IPS-15b (cell line): Measurements from ENCODE around the gene EPB41L5.
"Not testable (repeated sequence)": the region's sequence is repeated elsewhere in the genome, so short reads cannot be mapped to it uniquely, and the experiment has no call there.

Experiments
- H3K27me3 ChIP-seq: one replicate; pipeline ENCODE4 v1.6.1; 2013; ENCODE audit warnings: low read length; ENCODE audit not compliant: control insufficient read depth, insufficient read depth
- H3K36me3 ChIP-seq: one replicate; pipeline ENCODE4 v1.6.1; 2013; ENCODE audit warnings: low read length; ENCODE audit not compliant: control insufficient read depth, insufficient read depth
- H3K4me1 ChIP-seq: one replicate; pipeline ENCODE4 v1.6.1; 2013; ENCODE audit warnings: mild to moderate bottlenecking, low read length; ENCODE audit not compliant: control insufficient read depth, insufficient read depth
- H3K4me3 ChIP-seq: one replicate; pipeline ENCODE4 v1.5.1; 2013; ENCODE audit warnings: low read depth, low read length
- H3K9ac ChIP-seq: one replicate; pipeline ENCODE4 v1.6.1; 2013; ENCODE audit warnings: low read depth, mild to moderate bottlenecking, low read length
- H3K9me3 ChIP-seq: one replicate; pipeline ENCODE4 v1.6.1; 2013; ENCODE audit warnings: mild to moderate bottlenecking, low read length; ENCODE audit not compliant: control insufficient read depth, insufficient read depth

Gene EPB41L5

DNA sequence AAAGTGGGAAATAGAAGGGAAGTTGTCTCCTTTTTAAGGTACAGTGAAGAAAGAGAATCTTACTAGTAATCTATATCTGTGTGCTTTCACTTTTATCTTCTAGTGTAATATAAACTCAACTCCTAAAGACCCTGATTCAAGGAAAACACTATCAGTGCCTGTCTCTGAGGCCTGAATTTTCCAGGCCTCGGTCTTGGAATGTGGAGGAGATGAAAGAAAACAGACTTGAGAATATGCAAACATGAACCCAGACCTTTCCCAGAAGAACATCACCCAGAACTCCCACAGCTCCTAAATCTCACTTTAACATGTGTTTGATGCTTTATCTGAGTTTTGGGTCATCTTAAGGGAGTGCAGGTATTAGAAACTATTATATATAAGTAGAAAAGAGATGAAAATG is 51.8 kb downstream of the EPB41L5 start:
- H3K27me3 ChIP-seq: no peaks in the 10 kb centered on the region
- H3K4me3 ChIP-seq: no peak overlapping the region
- no peak overlapping the region for H3K9ac ChIP-seq
- H3K4me1 ChIP-seq: no peaks in the 10 kb centered on the region
- H3K36me3 ChIP-seq: no peaks in the 10 kb centered on the region
- no peaks in the 10 kb centered on the region for H3K9me3 ChIP-seq

DNA sequence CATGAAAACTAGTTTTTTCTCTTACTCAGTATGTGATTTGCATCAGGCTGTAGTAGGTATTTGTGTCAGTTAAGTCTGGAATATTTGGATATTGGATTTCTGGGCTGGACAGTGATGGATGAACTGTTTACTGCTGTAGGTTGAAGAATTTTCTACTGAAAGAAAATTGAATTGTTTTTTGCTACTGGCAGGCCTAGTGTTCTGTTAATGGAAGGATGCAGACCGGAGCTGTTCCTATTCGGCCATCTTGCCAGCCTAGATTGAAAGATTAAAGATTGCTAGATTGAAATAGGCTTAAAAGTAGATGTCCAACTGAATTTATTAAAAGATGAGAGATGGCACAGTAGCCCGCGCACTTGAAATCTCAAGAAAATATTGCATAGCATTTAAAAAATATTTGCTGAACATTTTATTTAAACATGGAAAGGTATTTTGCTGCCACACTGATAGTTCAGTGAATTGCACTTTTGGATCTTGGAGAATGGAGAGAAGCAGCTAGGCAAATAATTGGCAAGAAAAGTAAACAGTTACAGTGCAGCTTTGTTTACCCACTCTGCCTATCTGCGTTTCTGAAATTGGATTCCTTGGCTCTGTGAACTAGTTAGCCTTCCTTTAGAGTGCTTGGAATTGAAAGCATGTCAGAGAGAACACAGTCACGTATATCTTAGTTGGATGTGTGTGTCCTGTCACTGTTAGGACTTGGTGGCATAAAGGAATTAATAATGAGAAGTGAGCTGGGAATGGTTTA is 54.1 kb downstream of the EPB41L5 start:
- no peaks in the 10 kb centered on the region for H3K4me1 ChIP-seq
- H3K9me3 ChIP-seq: no peaks in the 10 kb centered on the region
- no peaks in the 10 kb centered on the region for H3K36me3 ChIP-seq
- H3K9ac ChIP-seq: no peak overlapping the region
- H3K27me3 ChIP-seq: no peaks in the 10 kb centered on the region
- no peak overlapping the region for H3K4me3 ChIP-seq

DNA sequence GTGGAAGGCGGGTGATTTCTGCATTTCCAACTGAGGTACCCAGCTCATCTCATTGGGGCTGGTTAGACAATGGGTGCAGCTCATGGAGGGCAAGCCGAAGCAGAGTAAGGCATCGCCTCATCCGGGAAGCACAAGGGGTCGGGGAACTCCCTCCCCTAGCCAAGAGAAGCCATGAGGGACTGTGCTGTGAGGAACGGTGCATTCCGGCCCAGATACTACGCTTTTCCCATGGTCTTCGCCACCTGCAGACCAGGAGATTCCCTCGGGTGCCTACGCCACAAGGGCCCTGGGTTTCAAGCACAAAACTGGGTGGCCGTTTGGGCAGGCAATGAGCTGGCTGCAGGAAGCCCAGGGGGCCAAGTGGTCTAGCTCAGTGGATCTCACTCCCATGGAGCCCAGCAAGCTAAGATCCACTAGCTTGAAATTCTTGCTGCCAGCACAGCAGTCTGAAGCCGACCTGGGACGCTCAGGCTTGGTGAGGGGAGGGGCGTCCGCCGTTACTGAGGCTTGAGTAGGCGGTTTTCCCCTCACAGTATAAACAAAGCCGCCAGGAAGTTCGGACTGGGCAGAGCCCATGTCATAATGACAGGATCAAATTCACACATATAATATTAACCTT is 55.3 kb downstream of the EPB41L5 start:
- H3K9ac ChIP-seq, H3K36me3 ChIP-seq, H3K4me3 ChIP-seq, H3K27me3 ChIP-seq, H3K4me1 ChIP-seq, H3K9me3 ChIP-seq: not testable (repeated sequence)

DNA sequence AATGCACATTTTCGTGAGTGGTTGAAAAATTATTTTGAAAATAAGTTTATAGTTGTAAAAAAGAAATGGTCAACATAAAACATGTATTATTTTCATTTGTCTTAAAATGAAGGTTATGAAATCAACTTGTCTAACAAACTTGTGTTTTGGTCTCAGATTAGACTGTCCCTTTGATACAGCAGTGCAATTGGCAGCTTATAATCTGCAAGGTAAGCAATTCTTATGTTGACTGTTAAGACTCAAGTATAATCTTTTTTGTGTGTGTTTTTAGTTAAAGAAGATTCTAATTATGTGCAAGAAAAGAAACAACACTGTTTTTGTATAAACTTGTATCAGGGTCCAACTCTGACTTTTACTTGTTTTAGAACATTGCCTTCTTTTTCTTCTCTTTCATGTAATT is 62.7 kb downstream of the EPB41L5 start:
- H3K36me3 ChIP-seq: peaks cover 7% of the 10 kb centered on the region
- no peak overlapping the region for H3K9ac ChIP-seq
- H3K27me3 ChIP-seq: no peaks in the 10 kb centered on the region
- H3K4me3 ChIP-seq: no peak overlapping the region
- no peaks in the 10 kb centered on the region for H3K4me1 ChIP-seq
- H3K9me3 ChIP-seq: no peaks in the 10 kb centered on the region

DNA sequence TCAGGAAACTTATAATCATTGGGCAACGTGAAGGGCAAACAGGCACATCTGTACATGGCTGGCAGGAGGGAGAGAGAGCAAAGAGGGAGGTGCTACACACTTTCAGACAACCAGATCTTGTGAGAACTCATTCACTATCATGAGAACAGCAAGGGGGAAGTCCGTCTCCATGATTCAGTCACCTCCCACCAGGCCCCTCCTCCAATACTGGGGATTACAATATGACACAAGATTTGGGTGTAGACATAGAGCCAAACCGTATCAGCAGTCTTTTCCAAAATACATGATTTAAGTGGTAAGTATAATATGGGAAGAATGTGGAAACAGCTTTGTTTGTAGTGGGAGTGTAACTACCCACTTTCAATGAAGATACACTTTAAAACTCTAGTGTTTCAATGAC is 65.0 kb downstream of the EPB41L5 start:
- Histone ChIP-seq H3K4me3 (no peak overlapping the region), H3K36me3 (peaks cover 7% of the 10 kb centered on the region), H3K4me1 (no peaks in the 10 kb centered on the region), H3K9me3 (no peaks in the 10 kb centered on the region), H3K9ac (no peak overlapping the region), H3K27me3 (no peaks in the 10 kb centered on the region)

DNA sequence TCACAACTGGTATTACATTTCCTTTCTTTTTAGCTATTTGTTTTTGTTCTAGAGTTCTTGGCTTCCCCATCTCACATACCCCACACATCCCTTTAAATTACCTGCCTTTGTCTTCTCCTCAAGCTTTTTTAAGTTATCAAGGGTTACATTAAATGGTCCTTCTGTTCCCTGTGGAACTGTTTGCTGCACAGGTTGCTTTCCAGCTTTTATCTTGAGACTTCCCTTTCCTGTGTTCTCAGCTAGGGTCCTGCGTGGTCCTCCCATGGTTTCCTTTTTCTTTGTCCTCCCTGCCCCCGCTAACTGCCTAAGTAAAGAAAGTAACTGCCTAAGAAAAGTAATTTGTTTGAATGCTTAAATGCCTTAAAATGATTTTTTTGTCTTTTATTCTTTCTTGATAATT is 66.8 kb downstream of the EPB41L5 start:
- H3K9ac ChIP-seq: no peak overlapping the region
- H3K9me3 ChIP-seq: no peaks in the 10 kb centered on the region
- no peak overlapping the region for H3K4me3 ChIP-seq
- H3K27me3 ChIP-seq: no peaks in the 10 kb centered on the region
- H3K4me1 ChIP-seq: no peaks in the 10 kb centered on the region
- peaks cover 7% of the 10 kb centered on the region for H3K36me3 ChIP-seq

DNA sequence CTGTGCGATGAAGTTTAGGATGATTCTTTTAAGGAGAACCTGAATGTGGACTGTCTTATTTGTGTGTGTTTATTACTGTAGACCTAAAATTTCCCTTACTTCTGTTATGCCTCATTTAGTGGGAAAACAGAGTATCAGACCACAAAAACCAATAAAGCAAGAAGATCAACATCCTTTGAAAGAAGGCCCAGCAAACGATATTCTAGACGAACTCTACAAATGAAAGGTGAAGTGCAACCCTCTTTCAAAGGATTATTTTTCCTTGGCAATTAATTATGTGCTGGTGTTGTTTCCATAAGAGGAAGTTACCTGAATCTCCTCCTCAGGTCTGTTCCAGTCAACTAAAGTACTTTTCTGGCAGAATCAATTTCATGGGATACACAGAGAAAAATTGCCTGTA is 78.6 kb downstream of the EPB41L5 start:
- Histone ChIP-seq H3K36me3 (no peaks in the 10 kb centered on the region), H3K27me3 (no peaks in the 10 kb centered on the region), H3K4me1 (no peaks in the 10 kb centered on the region), H3K9me3 (no peaks in the 10 kb centered on the region), H3K4me3 (no peak overlapping the region), H3K9ac (no peak overlapping the region)

DNA sequence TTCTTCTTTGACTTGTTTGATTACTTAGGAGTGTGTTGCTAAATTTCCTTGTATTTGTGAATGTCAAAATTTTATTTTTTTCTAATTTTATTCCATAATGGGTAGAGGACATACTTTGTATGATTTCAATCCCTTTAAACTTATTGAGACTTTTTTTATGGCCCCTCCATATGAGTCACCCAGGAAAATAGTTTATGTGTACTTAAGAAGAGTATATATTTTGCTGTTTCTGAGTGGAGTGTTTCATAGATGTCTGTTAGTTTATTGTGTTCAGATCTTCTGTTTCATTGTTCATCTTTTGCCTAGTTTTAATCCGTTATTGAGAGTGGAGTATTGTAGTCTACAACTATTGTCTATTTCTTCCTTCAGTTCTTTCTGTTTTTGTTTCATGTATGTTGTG is 81.9 kb downstream of the EPB41L5 start:
- Histone ChIP-seq H3K36me3 (no peaks in the 10 kb centered on the region), H3K27me3 (no peaks in the 10 kb centered on the region), H3K4me3 (no peak overlapping the region), H3K9me3 (no peaks in the 10 kb centered on the region), H3K9ac (no peak overlapping the region), H3K4me1 (no peaks in the 10 kb centered on the region)

DNA sequence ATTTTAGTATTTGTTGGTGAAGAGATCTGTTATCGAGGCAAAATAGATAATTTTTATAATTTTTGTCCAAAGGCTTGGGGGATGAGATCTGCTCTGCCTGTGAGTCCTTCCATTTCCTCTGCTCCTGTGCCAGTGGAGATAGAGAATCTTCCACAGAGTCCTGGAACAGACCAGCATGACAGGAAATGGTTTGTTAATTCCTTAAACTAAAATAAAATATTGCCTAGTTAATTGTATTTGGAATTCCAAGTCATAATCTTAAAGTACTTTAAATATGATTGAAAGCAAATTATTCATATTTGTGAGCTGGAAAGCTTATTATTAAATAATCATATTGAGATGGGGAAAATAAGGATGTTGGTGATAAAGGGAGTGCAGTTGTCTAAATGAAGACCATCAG is 87.8 kb downstream of the EPB41L5 start:
- Histone ChIP-seq H3K27me3 (no peaks in the 10 kb centered on the region), H3K9me3 (no peaks in the 10 kb centered on the region), H3K4me1 (no peaks in the 10 kb centered on the region), H3K4me3 (no peak overlapping the region), H3K9ac (no peak overlapping the region), H3K36me3 (peaks cover 4% of the 10 kb centered on the region)

DNA sequence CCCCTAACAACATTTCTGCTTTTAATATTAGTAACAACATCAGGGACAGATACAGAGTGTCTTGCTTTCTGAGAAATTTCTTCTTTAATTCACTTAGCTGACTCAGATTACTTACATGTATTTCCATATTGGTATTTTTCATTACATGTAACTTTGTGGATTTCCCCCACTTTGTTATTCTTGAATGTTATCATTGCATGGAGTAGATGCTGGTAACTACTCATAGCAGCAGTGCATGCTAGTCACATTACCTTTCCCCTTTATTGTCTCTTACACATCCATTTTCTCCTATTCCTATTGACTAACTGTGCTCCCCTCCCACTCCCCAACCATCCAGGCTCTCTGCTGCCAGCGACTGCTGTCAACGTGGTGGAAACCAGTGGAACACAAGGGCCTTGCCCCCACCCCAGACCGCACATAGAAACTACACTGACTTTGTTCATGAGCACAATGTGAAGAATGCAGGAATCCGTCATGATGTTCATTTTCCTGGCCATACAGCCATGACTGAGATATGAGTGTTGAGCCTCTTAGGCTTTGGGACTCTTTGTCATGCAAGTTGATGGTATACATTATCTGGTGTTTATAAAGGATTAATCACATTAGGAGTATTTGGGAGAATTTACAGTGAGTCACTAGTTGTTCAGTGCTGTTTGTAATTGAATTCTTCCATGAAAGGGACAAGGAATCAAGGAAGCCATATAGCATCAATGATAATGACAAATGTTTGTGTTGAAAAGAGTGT is 91.0 kb downstream of the EPB41L5 start:
- no peaks in the 10 kb centered on the region for H3K4me1 ChIP-seq
- H3K4me3 ChIP-seq: no peak overlapping the region
- no peaks in the 10 kb centered on the region for H3K9me3 ChIP-seq
- no peak overlapping the region for H3K9ac ChIP-seq
- H3K27me3 ChIP-seq: no peaks in the 10 kb centered on the region
- peaks cover 4% of the 10 kb centered on the region for H3K36me3 ChIP-seq

DNA sequence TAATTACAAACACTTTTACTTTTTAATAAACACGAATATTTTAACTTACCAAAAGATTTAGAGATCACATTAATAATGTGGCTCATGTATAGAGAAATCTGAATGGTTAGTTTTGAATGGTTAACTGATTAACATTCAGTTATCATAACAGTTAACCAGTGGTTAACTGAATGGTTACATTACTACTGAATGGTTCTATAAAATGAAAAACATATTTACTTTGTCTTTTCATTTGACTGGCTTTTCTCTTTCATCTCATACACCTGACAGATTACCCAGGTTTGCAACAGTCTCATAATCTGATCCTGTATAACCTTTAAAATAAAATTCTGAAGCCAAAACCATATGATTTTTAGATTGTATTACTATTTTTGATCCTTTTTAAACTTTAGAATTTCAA is 91.9 kb downstream of the EPB41L5 start:
- H3K4me1 ChIP-seq: no peaks in the 10 kb centered on the region
- no peaks in the 10 kb centered on the region for H3K27me3 ChIP-seq

DNA sequence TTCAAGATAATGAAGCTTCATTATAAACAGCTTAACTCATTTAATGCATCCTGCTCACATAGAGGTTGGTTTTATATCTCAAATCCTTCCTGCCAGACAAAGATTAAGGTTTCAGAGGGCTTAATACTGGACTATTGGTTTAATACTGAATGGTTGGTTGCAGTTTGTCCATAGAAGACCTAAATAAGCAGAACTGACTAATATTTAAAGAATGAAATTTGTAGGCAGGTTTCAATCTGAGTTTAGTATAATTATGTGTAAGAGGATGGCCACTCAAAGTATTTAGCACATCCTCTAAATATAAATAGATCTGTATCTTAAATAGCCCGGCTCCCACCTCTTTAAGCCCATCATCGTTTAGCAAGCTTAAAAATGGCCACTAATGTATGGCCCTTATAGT is 92.5 kb downstream of the EPB41L5 start:
- Histone ChIP-seq H3K4me3 (no peak overlapping the region), H3K27me3 (no peaks in the 10 kb centered on the region), H3K36me3 (peaks cover 4% of the 10 kb centered on the region), H3K9me3 (no peaks in the 10 kb centered on the region), H3K9ac (no peak overlapping the region), H3K4me1 (no peaks in the 10 kb centered on the region)

More for the DNA sequence above, 91.9 kb downstream of the EPB41L5 start:
- peaks cover 4% of the 10 kb centered on the region for H3K36me3 ChIP-seq
- H3K9ac ChIP-seq: no peak overlapping the region
- H3K9me3 ChIP-seq: no peaks in the 10 kb centered on the region
- no peak overlapping the region for H3K4me3 ChIP-seq
